ENCODE results near the gene EPN1. TPM values are rescaled to one million over a fixed set of nuclear protein-coding genes. Genes with fewer than 3 reads are reported as not detected.

EPN1 gene
- total RNA-seq, 1 donor from 2014 or later: 145 TPM

DNA sequence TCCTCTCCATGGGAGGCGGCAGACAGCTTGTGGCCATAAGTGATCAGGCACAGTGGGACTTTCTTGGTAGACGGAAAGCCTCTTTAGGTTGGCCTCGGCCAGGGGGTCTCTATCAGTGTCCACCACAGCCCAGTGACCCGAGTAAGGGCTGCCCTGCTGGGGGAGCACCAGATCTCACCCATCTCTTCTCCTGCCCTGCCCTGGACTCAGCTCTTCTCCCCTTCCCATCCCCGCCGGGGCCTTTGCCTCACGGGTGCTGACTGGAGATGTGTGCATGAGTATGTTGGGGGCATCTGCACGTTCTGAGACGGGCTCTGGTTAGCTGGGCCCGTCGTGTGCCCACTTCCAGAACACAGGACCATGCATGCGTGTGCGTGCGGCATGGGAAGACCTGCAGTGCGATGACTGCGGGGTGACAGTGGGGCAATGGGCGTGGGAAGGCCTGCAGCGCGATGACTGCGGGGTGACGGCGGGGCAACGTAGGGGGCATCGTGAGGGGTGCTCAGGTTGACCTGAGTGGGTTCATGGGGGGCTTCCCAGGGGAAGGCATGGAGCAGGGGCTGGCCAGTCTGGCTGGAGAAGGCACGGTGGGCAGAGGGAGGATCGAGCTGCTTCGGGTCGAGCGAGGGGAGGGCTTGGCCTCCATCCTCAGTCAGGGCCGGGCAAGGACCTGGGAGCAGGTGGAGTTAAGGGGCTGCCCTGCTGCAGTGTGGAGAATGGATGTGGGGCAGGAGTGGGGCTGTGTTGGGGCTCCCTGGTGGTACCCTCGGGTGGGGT is 15.9 kb downstream of the EPN1 start:
- H3K4me1 ChIP-seq (ENCODE audit: insufficient read depth, low read length): no peaks in the 10 kb centered on the region
- Mint-ChIP-seq H3K4me1 (ENCODE audit: low read depth, unreplicated experiment) (peaks cover 9% of the 10 kb centered on the region), H3K27me3 (ENCODE audit: low read depth, unreplicated experiment) (no peaks in the 10 kb centered on the region), H3K4me3 (ENCODE audit: unreplicated experiment) (no peak overlapping the region), H3K27ac (ENCODE audit: unreplicated experiment) (no peak overlapping the region), H3K36me3 (ENCODE audit: low read depth, unreplicated experiment) (peaks cover 6% of the 10 kb centered on the region), H3K9me3 (ENCODE audit: unreplicated experiment) (no peaks in the 10 kb centered on the region)
- H3K79me2 ChIP-seq (ENCODE audit: insufficient read depth, low read length): peaks cover 25% of the 10 kb centered on the region
- peaks cover 36% of the 10 kb centered on the region for H4K20me1 ChIP-seq (ENCODE audit: insufficient read depth, low read length)
- no peak for DNase-seq (ENCODE audit: low read depth)
- TF ChIP-seq CTCF (IDR thresholded peaks at IDR 0.05; ENCODE audit: insufficient read depth, low read depth, low read length) (no peak), EZH2 (IDR thresholded peaks at IDR 0.05; ENCODE audit: insufficient read depth, low read length) (no peak)
- no peak overlapping the region for H3K4me2 ChIP-seq (ENCODE audit: low read length)
- H3K9ac ChIP-seq (ENCODE audit: low read length): no peak overlapping the region
- no peak for FAIRE-seq
- no peak overlapping the region for H3K27ac ChIP-seq (ENCODE audit: low read depth, low read length)
- H2AFZ ChIP-seq (ENCODE audit: low read depth, low read length): no peak overlapping the region
- H3K4me3 ChIP-seq (ENCODE audit: insufficient read depth, low read depth, low read length): no peak overlapping the region
- H3K27me3 ChIP-seq (ENCODE audit: insufficient read depth, low read length): no peaks in the 10 kb centered on the region
- H3K9me3 ChIP-seq (ENCODE audit: insufficient read depth, low read depth, low read length): no peaks in the 10 kb centered on the region
- H3K36me3 ChIP-seq (ENCODE audit: insufficient read depth, low read length): no peaks in the 10 kb centered on the region

DNA sequence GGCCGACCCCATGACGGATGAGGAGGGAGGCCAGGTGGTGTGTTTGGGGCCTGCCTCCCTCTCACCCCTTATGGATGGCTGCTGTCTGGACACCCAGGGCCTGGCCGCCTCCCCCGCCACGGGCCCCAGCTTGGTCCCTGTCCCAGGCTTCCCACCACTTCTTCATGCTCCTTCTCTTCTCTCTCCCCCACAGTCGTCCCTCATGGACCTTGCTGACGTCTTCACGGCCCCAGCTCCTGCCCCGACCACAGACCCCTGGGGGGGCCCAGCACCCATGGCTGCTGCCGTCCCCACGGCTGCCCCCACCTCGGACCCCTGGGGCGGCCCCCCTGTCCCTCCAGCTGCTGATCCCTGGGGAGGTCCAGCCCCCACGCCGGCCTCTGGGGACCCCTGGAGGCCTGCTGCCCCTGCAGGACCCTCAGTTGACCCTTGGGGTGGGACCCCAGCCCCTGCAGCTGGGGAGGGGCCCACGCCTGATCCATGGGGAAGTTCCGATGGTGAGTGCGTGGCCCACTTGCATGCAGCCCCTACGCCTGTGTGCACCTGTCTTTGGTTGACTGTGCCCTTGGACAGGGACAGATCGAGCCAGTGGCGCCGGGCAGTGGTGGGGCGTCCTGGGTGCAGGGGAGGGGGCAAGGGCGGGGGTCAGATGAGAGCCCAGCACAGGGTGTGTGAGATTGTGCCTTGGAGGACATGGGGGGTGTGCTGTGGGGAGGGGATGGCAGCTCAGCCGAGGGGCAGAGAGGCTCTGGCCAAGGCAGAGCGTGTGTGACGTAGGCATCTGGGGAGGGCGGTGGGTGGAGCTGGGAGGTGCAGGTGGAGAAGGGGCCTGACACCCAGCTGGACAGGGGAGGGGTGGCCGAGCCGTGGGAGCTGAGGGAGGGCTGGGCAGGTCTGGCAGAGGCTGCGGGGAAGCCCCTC is 16.8 kb downstream of the EPN1 start:
- Histone ChIP-seq H4K20me1 (ENCODE audit: insufficient read depth, low read length) (peaks cover 27% of the 10 kb centered on the region), H2AFZ (ENCODE audit: low read depth, low read length) (no peak overlapping the region), H3K9ac (ENCODE audit: low read length) (no peak overlapping the region), H3K4me3 (ENCODE audit: insufficient read depth, low read depth, low read length) (no peak overlapping the region), H3K4me2 (ENCODE audit: low read length) (no peak overlapping the region), H3K9me3 (ENCODE audit: insufficient read depth, low read depth, low read length) (no peaks in the 10 kb centered on the region), H3K79me2 (ENCODE audit: insufficient read depth, low read length) (peaks cover 17% of the 10 kb centered on the region), H3K4me1 (ENCODE audit: insufficient read depth, low read length) (no peaks in the 10 kb centered on the region), H3K36me3 (ENCODE audit: insufficient read depth, low read length) (peaks cover 2% of the 10 kb centered on the region), H3K27me3 (ENCODE audit: insufficient read depth, low read length) (no peaks in the 10 kb centered on the region), H3K27ac (ENCODE audit: low read depth, low read length) (no peak overlapping the region)
- peaks cover 5% of the 10 kb centered on the region for H3K4me1 Mint-ChIP-seq (ENCODE audit: low read depth, unreplicated experiment)
- H3K27ac Mint-ChIP-seq (ENCODE audit: unreplicated experiment): no peak overlapping the region
- DNase-seq (ENCODE audit: low read depth) (no peak), FAIRE-seq (no peak)
- no peaks in the 10 kb centered on the region for H3K27me3 Mint-ChIP-seq (ENCODE audit: low read depth, unreplicated experiment)
- TF ChIP-seq EZH2 (IDR thresholded peaks at IDR 0.05; ENCODE audit: insufficient read depth, low read length) (no peak), CTCF (IDR thresholded peaks at IDR 0.05; ENCODE audit: insufficient read depth, low read depth, low read length) (no peak)
- H3K36me3 Mint-ChIP-seq (ENCODE audit: low read depth, unreplicated experiment): peaks cover 10% of the 10 kb centered on the region
- H3K4me3 Mint-ChIP-seq (ENCODE audit: unreplicated experiment): no peak overlapping the region
- H3K9me3 Mint-ChIP-seq (ENCODE audit: unreplicated experiment): no peaks in the 10 kb centered on the region

Measured in astrocyte (in vitro differentiated cells and primary cell).